Activated CD4-positive, alpha-beta T cell treated with anti-CD3 and anti-CD28 coated beads, Interleukin-2, amount 10 ng/mL, durations not matched to agents 7 days and 5 days (primary cell): ENCODE measurements around the gene IPO11. TPM values are rescaled to one million over a fixed set of nuclear protein-coding genes. Genes with fewer than 3 reads are reported as not detected.
"Not testable (repeated sequence)": the region's sequence is repeated elsewhere in the genome, so short reads cannot be mapped to it uniquely, and the experiment has no call there.

Source experiments
- CTCF ChIA-PET: fragments of 350-600 bp; sonication (Branson Sonifier 250); formaldehyde crosslinking; loops from one replicate; lab custom pipeline; 2021; ENCODE audit warnings: antibody characterized with exemption; lab: Charles Lee
- POLR2A ChIA-PET: fragments of 350-600 bp; sonication (Branson Sonifier 250); formaldehyde crosslinking; loops from one replicate; lab custom pipeline; 2021; ENCODE audit warnings: antibody characterized with exemption; lab: Charles Lee
- DNase-seq: peaks from one replicate; pipeline ENCODE4 v3.0.0-alpha.2; 2020
- H3K27ac Mint-ChIP-seq: one replicate; pipeline ENCODE4 v1.8.0; 2021; ENCODE audit warnings: mild to moderate bottlenecking, moderate library complexity, mixed read lengths
- H3K27me3 Mint-ChIP-seq: one replicate; pipeline ENCODE4 v1.8.0; 2021; ENCODE audit warnings: mixed read lengths
- H3K36me3 Mint-ChIP-seq: one replicate; pipeline ENCODE4 v1.8.0; 2021; ENCODE audit warnings: low read depth, mixed read lengths
- H3K4me1 Mint-ChIP-seq: one replicate; pipeline ENCODE4 v1.8.0; 2021; ENCODE audit warnings: mixed read lengths
- H3K4me3 Mint-ChIP-seq: one replicate; pipeline ENCODE4 v1.8.0; 2021; ENCODE audit warnings: mild to moderate bottlenecking, moderate library complexity, mixed read lengths
- H3K9me3 Mint-ChIP-seq: one replicate; pipeline ENCODE4 v1.8.0; 2021; ENCODE audit warnings: mixed read lengths
- total RNA-seq, 2 experiments: library from RNA; stranded (reverse); gene quantifications; one replicate each; pipeline ENCODE4 v1.2.3, GENCODE V29; 2021

IPO11 gene
- total RNA-seq, 2 experiments from 2014 or later: 27.3 to 29.9 TPM

DNA sequence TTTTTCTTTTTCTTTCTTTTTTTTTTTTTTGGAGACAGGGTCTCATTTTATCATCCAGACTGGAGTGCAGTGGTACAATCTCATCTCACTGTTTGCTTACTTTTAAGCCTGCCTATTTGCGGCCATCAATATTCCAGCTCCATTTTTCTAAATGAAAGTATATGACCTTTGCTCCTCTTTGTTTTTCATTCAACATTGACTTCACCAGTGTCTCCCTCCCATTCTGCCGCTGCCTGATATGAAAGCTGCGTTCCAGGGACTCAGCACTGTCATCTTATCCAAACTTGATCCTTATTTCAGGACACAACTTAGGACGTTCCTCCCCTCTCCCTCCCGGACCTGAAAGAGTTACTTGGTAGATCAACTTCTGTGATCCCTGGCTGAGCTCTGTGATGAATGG is 239.7 kb downstream of the IPO11 start:
- H3K27ac Mint-ChIP-seq: no peak overlapping the region
- no peak overlapping the region for H3K4me3 Mint-ChIP-seq
- H3K4me1 Mint-ChIP-seq: peaks cover 7% of the 10 kb centered on the region
- ChIA-PET POLR2A (no interaction called here), CTCF (interaction anchor here (1.2 kb wide), 1 partner anchor 9 kb away, joined by 3 read pairs; no protein-coding TSS in a partner anchor)
- DNase-seq: no peak
- no peaks in the 10 kb centered on the region for H3K36me3 Mint-ChIP-seq
- H3K27me3 Mint-ChIP-seq: no peaks in the 10 kb centered on the region
- peaks cover 7% of the 10 kb centered on the region for H3K9me3 Mint-ChIP-seq

- Mint-ChIP-seq H3K36me3 (no peaks in the 10 kb centered on the region), H3K4me1 (peaks cover 7% of the 10 kb centered on the region), H3K27ac (no peak overlapping the region), H3K4me3 (no peak overlapping the region), H3K9me3 (peaks cover 7% of the 10 kb centered on the region), H3K27me3 (no peaks in the 10 kb centered on the region)
- ChIA-PET POLR2A (no interaction called here), CTCF (interaction anchor here (0.6 kb wide), 2 partner anchors 10 to 126 kb away, joined by 3 to 4 read pairs; no protein-coding TSS in a partner anchor)
- DNase-seq: no peak
These were observed 240.7 kb downstream of the IPO11 start for GRCh38 chr5:62653001-62653863.

GRCh38 chr5:62653864-62654575 is 241.5 kb downstream of the IPO11 start:
- Mint-ChIP-seq H3K4me3 (no peak overlapping the region), H3K27ac (peak overlapping the region; percentile 62), H3K9me3 (peaks cover 7% of the 10 kb centered on the region), H3K36me3 (no peaks in the 10 kb centered on the region), H3K27me3 (peaks cover 3% of the 10 kb centered on the region), H3K4me1 (peaks cover 7% of the 10 kb centered on the region)
- no peak for DNase-seq
- CTCF ChIA-PET: interaction anchor here (0.6 kb wide), 2 partner anchors 125 to 235 kb away, joined by 3 to 4 read pairs; no protein-coding TSS in a partner anchor
- POLR2A ChIA-PET: no interaction called here

- H3K36me3 Mint-ChIP-seq, DNase-seq, H3K4me3 Mint-ChIP-seq, H3K27me3 Mint-ChIP-seq, POLR2A ChIA-PET, CTCF ChIA-PET, H3K27ac Mint-ChIP-seq, H3K9me3 Mint-ChIP-seq, H3K4me1 Mint-ChIP-seq: not testable (repeated sequence)
These were observed 245.2 kb downstream of the IPO11 start for GRCh38 chr5:62657772-62658171.

- Mint-ChIP-seq H3K9me3 (no peaks in the 10 kb centered on the region), H3K4me1 (no peaks in the 10 kb centered on the region), H3K36me3 (no peaks in the 10 kb centered on the region), H3K27ac (no peak overlapping the region), H3K4me3 (no peak overlapping the region), H3K27me3 (peaks cover 4% of the 10 kb centered on the region)
- ChIA-PET CTCF (interaction anchor here (1.0 kb wide), 1 partner anchor 9 kb away, joined by 3 read pairs; no protein-coding TSS in a partner anchor), POLR2A (no interaction called here)
- no peak for DNase-seq
These were observed 248.6 kb downstream of the IPO11 start for GRCh38 chr5:62661126-62661525.

DNA sequence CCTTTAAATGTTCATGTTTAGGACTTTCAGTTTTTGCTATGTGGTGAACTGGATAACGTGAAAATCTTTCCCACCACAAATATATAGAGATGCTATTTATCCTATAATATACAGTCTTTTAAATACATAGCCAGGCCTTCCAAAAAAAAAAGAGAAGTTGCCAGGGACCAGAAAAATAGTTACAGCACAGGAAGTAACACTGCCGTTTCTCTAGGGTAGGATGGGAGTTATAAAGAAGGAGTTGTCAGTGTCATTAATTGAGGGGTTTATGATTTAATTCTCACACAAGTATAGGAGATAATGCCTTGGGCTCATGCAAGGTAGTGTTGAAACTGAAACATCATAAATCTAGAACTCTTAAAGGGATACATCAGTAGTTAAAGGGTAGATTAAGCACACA is 250.0 kb downstream of the IPO11 start:
- peaks cover 4% of the 10 kb centered on the region for H3K27me3 Mint-ChIP-seq
- DNase-seq: no peak
- ChIA-PET CTCF (no interaction called here), POLR2A (no interaction called here)
- H3K27ac Mint-ChIP-seq: no peak overlapping the region
- no peaks in the 10 kb centered on the region for H3K36me3 Mint-ChIP-seq
- no peaks in the 10 kb centered on the region for H3K4me1 Mint-ChIP-seq
- H3K4me3 Mint-ChIP-seq: no peak overlapping the region
- H3K9me3 Mint-ChIP-seq: no peaks in the 10 kb centered on the region

DNA sequence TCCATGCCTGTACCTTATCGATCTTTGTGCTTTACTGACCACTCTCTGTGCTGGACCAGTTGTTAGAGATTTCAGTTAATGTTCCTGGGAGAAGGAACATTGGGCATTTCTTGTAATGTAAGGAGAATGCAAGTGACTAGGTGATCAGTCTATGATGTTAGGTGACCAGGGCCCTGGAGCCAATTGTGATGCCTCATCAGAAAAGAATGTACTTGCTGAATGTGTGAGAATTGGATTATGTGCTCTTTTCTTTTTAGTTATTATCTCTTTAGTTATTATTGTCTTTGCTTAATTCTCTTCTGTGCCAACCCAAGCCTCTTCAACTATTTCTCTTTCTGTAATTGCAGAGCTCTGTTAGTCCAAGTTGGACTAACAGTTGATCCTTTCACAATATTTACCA is 258.9 kb downstream of the IPO11 start:
- Mint-ChIP-seq H3K27ac (no peak overlapping the region), H3K36me3 (no peaks in the 10 kb centered on the region), H3K9me3 (peaks cover 3% of the 10 kb centered on the region), H3K27me3 (no peaks in the 10 kb centered on the region), H3K4me1 (no peaks in the 10 kb centered on the region), H3K4me3 (no peak overlapping the region)
- POLR2A ChIA-PET: no interaction called here
- no peak for DNase-seq
- CTCF ChIA-PET: no interaction called here

GRCh38 chr5:62676596-62676995 is 264.0 kb downstream of the IPO11 start:
- H3K4me3 Mint-ChIP-seq, CTCF ChIA-PET, H3K27ac Mint-ChIP-seq, H3K27me3 Mint-ChIP-seq, H3K36me3 Mint-ChIP-seq, H3K9me3 Mint-ChIP-seq, POLR2A ChIA-PET, H3K4me1 Mint-ChIP-seq, DNase-seq: not testable (repeated sequence)

Other genes starting within 250 kb of the IPO11 start
- gene KIF2A, start 106.6 kb upstream of the IPO11 start, total RNA-seq: 100 to 1,000 TPM; 151 to 204 TPM
- gene DIMT1, start 8.9 kb upstream of the IPO11 start, total RNA-seq: 10 to 100 TPM; 21.5 to 25.5 TPM
- gene LRRC70, start 166.1 kb downstream of the IPO11 start, total RNA-seq: under 1 TPM; 0.47 to 0.85 TPM